ENCODE results near the gene SSC5D. TPM values are rescaled to one million over a fixed set of nuclear protein-coding genes. Genes with fewer than 3 reads are reported as not detected.

Gene SSC5D
- total RNA-seq, 1 experiment from 2014 or later, result 3.2 TPM

DNA sequence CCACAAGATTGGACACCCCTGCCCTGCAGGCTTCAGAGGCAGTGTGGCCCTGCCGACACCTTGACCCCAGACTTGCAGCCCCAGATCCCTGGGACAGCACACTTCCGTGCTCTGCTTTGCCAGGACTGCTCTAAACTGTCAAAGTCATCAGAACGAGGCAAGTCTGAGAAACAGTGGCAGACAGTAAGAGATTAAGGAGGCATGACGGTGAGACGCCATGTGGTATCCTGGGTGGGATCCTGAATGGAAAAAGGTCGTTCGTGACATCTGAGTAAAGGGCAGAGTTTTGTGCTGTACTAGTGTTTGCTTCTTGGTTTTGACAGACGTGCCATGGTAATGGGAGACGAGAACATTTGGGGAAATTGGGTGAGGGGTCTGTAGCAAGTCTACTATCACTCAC lies 78.6 kb downstream of the SSC5D start:
- no peaks in the 10 kb centered on the region for H3K23me2 ChIP-seq (ENCODE audit: insufficient read length, low read depth, low read length, poor library complexity, severe bottlenecking)
- no peak overlapping the region for H3K56ac ChIP-seq (ENCODE audit: insufficient read length, low read depth, low read length)
- no peak overlapping the region for H3K4me2 ChIP-seq (ENCODE audit: insufficient read depth, insufficient read length, low read length)
- no peaks in the 10 kb centered on the region; the same call in 1 of the 2 replicates for H3K27me3 ChIP-seq (ENCODE audit: insufficient read depth, low read length)
- no peak overlapping the region for H2AFZ ChIP-seq (ENCODE audit: low read length)
- DNase-seq, result no peak
- H3K79me1 ChIP-seq (ENCODE audit: insufficient read depth, low read depth, low read length, poor library complexity, severe bottlenecking), result no peaks in the 10 kb centered on the region
- Mint-ChIP-seq H3K4me1 (peaks cover 0 to 8% of the 10 kb centered on the region in 2 experiments; a peak in 2 of 4 replicates), H3K27ac (peak overlapping the region in 1 of 3 experiments; percentile 0; a peak in 1 of 7 replicates), H3K9me3 (peaks cover 0 to 2% of the 10 kb centered on the region in 2 experiments; a peak in 2 of 5 replicates), H3K4me3 (no peak overlapping the region), H3K36me3 (ENCODE audit: insufficient read depth in 1 of 3, low read depth in 3 of 3) (no peaks in the 10 kb centered on the region), H3K27me3 (ENCODE audit: low read depth) (peaks cover 17% of the 10 kb centered on the region)
- H4K5ac ChIP-seq (ENCODE audit: insufficient read length, low read depth, low read length), result no peak overlapping the region
- no peak overlapping the region for H3K18ac ChIP-seq (ENCODE audit: insufficient read length, low read depth, low read length)
- H3K4ac ChIP-seq (ENCODE audit: low read depth, low read length), result no peak overlapping the region
- no peak overlapping the region for H2AK5ac ChIP-seq (ENCODE audit: insufficient read length, low read length)
- no peak overlapping the region for H2BK120ac ChIP-seq (ENCODE audit: low read depth, low read length, poor library complexity, severe bottlenecking)
- no peaks in the 10 kb centered on the region for H3K4me1 ChIP-seq (ENCODE audit: insufficient read depth, low read length)
- no peak overlapping the region for H2BK5ac ChIP-seq (ENCODE audit: insufficient read length, low read length)
- H3K79me2 ChIP-seq (ENCODE audit: insufficient read depth, low read length), result no peaks in the 10 kb centered on the region
- H4K91ac ChIP-seq (ENCODE audit: insufficient read length, low read depth, low read length), result no peak overlapping the region
- H3K9me3 ChIP-seq (ENCODE audit: control insufficient read depth, low read depth, low read length), result no peaks in the 10 kb centered on the region
- H3K9ac ChIP-seq (ENCODE audit: extremely low read depth, insufficient read length, low read length), result no peak overlapping the region
- WGBS (ENCODE audit: extremely low coverage, insufficient read length, low lambda C conversion rate), result no CpG with 5 or more reads among the region's 9 CpGs
- TF ChIP-seq, protein P1, sequence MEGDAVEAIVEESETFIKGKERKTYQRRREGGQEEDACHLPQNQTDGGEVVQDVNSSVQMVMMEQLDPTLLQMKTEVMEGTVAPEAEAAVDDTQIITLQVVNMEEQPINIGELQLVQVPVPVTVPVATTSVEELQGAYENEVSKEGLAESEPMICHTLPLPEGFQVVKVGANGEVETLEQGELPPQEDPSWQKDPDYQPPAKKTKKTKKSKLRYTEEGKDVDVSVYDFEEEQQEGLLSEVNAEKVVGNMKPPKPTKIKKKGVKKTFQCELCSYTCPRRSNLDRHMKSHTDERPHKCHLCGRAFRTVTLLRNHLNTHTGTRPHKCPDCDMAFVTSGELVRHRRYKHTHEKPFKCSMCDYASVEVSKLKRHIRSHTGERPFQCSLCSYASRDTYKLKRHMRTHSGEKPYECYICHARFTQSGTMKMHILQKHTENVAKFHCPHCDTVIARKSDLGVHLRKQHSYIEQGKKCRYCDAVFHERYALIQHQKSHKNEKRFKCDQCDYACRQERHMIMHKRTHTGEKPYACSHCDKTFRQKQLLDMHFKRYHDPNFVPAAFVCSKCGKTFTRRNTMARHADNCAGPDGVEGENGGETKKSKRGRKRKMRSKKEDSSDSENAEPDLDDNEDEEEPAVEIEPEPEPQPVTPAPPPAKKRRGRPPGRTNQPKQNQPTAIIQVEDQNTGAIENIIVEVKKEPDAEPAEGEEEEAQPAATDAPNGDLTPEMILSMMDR (conservative IDR thresholded peaks at IDR 0.05), result no peak
- H3K14ac ChIP-seq (ENCODE audit: insufficient read depth, low read length), result no peak overlapping the region
- H4K20me1 ChIP-seq (ENCODE audit: control insufficient read depth, insufficient read depth, insufficient read length), result no peaks in the 10 kb centered on the region
- no peak overlapping the region for H2BK12ac ChIP-seq (ENCODE audit: insufficient read length, low read depth, low read length)
- no peak overlapping the region for H2BK15ac ChIP-seq (ENCODE audit: low read depth, low read length)
- H3T11ph ChIP-seq (ENCODE audit: low read length), result no peak overlapping the region
- no peak overlapping the region for H4K8ac ChIP-seq (replicated peaks; ENCODE audit: insufficient read length, low read depth, low read length)
- H2BK20ac ChIP-seq (ENCODE audit: low read depth, low read length, poor library complexity, severe bottlenecking), result no peak overlapping the region
- H3K23ac ChIP-seq (ENCODE audit: insufficient read length, low read depth, low read length), result no peak overlapping the region
- no peak overlapping the region for H3K27ac ChIP-seq (ENCODE audit: insufficient read length, low read depth, low read length)

Measured in H9 (cell line).